Liver (tissue), 3 donors: ENCODE data around the gene STKLD1.
"Not testable (repeated sequence)": the region's sequence is repeated elsewhere in the genome, so short reads cannot be mapped to it uniquely, and the experiment has no call there.

Source experiments
- ATF3 ChIP-seq: IDR thresholded peaks from 2 replicates; pipeline ENCODE4 v1.6.1; 2016; ENCODE audit warnings: antibody characterized with exemption
- EGR1 ChIP-seq, 2 donors: IDR thresholded peaks; 2 replicates each; pipeline ENCODE4 v1.6.1; 2016 to 2018; ENCODE audit warnings: antibody characterized with exemption in 2 of 2, low read depth in 2 of 2
- GABPA ChIP-seq, 2 donors: IDR thresholded peaks in 1 of 2; conservative IDR thresholded peaks in 1 of 2; 2 replicates each; pipeline ENCODE4 v1.6.1; 2016; ENCODE audit warnings: antibody characterized with exemption in 2 of 2, mild to moderate bottlenecking in 1 of 2, moderate library complexity in 1 of 2
- HNF4A ChIP-seq, 2 donors: conservative IDR thresholded peaks; 2 replicates each; pipeline ENCODE4 v1.6.1; 2016; ENCODE audit warnings: antibody characterized with exemption in 2 of 2, mild to moderate bottlenecking in 2 of 2
- HNF4G ChIP-seq: IDR thresholded peaks from 2 replicates; pipeline ENCODE4 v1.6.1; 2016; ENCODE audit warnings: antibody characterized with exemption
- JUND ChIP-seq, 2 donors: IDR thresholded peaks; 2 replicates each; pipeline ENCODE4 v1.6.1; 2016; ENCODE audit warnings: antibody characterized with exemption in 2 of 2
- RAD21 ChIP-seq, 2 donors: IDR thresholded peaks; 2 replicates each; pipeline ENCODE4 v1.6.1; 2016; ENCODE audit warnings: antibody characterized with exemption in 2 of 2, mild to moderate bottlenecking in 2 of 2
- REST ChIP-seq: IDR thresholded peaks from 2 replicates; pipeline ENCODE4 v1.6.1; 2016; ENCODE audit warnings: antibody characterized with exemption, mild to moderate bottlenecking
- SP1 ChIP-seq: IDR thresholded peaks from 2 replicates; pipeline ENCODE4 v1.6.1; 2018; ENCODE audit warnings: antibody characterized with exemption, mild to moderate bottlenecking
- TAF1 ChIP-seq: conservative IDR thresholded peaks from 2 replicates; pipeline ENCODE4 v1.6.1; 2016; ENCODE audit warnings: antibody characterized with exemption, mild to moderate bottlenecking
- YY1 ChIP-seq: IDR thresholded peaks from 2 replicates; pipeline ENCODE4 v1.6.1; 2016; ENCODE audit warnings: antibody characterized with exemption, mild to moderate bottlenecking
- TF ChIP-seq, protein P1 (sequence below): fragments of 150-350 bp; IDR thresholded peaks from 2 replicates; pipeline ENCODE4 v1.5.1; 2017; ENCODE audit warnings: improper control_type of control experiment, low read depth, low read length; ENCODE audit not compliant: missing input control
- TF ChIP-seq, protein P2 (sequence below): IDR thresholded peaks from 2 replicates; pipeline ENCODE4 v1.6.1; 2016; ENCODE audit warnings: antibody characterized with exemption
- TF ChIP-seq, protein P3 (sequence below): IDR thresholded peaks from 2 replicates; pipeline ENCODE4 v1.6.1; 2016; ENCODE audit warnings: antibody characterized with exemption
- donor health status: healthy.
- donor health status: healthy.

DNA sequence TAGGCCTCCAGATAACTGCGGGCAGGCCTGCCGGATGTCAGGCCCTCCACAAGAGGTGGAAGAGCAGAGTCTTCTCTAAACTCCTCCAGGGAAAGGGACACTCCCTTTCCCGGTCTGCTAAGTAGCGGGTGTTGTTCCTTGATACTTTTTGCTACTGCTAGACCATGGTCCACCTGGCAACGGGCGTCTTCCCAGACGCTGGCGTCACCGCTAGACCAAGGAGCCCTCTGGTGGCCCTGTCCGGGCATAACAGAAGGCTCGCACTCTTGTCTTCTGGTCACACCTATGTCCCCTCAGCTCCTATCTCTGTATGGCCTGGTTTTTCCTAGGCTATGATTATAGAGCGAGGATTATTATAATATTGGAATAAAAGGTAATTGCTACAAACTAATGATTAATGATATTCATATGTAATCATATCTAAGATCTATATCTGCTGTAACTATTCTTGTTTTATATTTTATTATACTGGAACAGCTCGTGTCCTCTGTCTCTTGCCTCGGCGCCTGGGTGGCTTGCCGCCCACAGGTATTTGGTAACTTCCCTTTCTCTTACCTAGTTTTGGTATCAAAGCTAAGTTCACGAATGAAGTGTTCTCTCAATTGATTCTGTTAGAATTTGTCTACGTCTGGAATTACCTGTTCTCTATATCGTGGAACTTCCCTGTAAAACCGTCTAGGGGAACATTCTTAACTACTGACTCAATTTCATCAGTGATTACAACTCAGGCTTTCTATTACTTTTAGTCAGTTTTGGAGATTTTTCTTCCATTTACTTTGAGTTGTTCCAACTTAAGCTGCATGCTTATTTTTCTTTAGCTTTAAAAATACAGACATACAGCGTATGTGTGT, 46.6 kb upstream of the STKLD1 start:
- TF ChIP-seq, protein P1, sequence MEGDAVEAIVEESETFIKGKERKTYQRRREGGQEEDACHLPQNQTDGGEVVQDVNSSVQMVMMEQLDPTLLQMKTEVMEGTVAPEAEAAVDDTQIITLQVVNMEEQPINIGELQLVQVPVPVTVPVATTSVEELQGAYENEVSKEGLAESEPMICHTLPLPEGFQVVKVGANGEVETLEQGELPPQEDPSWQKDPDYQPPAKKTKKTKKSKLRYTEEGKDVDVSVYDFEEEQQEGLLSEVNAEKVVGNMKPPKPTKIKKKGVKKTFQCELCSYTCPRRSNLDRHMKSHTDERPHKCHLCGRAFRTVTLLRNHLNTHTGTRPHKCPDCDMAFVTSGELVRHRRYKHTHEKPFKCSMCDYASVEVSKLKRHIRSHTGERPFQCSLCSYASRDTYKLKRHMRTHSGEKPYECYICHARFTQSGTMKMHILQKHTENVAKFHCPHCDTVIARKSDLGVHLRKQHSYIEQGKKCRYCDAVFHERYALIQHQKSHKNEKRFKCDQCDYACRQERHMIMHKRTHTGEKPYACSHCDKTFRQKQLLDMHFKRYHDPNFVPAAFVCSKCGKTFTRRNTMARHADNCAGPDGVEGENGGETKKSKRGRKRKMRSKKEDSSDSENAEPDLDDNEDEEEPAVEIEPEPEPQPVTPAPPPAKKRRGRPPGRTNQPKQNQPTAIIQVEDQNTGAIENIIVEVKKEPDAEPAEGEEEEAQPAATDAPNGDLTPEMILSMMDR, result peak; percentile 40
- TF ChIP-seq YY1; JUND (IDR thresholded peaks at IDR 0.05); SP1; ATF3; REST; TAF1; GABPA (IDR thresholded peaks at IDR 0.05 in 1 of 2, conservative IDR thresholded peaks at IDR 0.05 in 1 of 2); HNF4G; EGR1 (IDR thresholded peaks at IDR 0.05; ENCODE audit: low read depth in 2 of 2): not testable (repeated sequence)
- TF ChIP-seq RAD21 (IDR thresholded peaks at IDR 0.05) (peak; percentile 62 to 73), HNF4A (conservative IDR thresholded peaks at IDR 0.05) (peak in 1 of 2 donors; percentile 20)
- TF ChIP-seq, protein P2, sequence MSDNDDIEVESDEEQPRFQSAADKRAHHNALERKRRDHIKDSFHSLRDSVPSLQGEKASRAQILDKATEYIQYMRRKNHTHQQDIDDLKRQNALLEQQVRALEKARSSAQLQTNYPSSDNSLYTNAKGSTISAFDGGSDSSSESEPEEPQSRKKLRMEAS, result not testable (repeated sequence)
- TF ChIP-seq, protein P3, sequence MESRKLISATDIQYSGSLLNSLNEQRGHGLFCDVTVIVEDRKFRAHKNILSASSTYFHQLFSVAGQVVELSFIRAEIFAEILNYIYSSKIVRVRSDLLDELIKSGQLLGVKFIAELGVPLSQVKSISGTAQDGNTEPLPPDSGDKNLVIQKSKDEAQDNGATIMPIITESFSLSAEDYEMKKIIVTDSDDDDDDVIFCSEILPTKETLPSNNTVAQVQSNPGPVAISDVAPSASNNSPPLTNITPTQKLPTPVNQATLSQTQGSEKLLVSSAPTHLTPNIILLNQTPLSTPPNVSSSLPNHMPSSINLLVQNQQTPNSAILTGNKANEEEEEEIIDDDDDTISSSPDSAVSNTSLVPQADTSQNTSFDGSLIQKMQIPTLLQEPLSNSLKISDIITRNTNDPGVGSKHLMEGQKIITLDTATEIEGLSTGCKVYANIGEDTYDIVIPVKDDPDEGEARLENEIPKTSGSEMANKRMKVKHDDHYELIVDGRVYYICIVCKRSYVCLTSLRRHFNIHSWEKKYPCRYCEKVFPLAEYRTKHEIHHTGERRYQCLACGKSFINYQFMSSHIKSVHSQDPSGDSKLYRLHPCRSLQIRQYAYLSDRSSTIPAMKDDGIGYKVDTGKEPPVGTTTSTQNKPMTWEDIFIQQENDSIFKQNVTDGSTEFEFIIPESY, result not testable (repeated sequence)
